ENCODE results near the gene TMEM164. TPM values are rescaled to one million over a fixed set of nuclear protein-coding genes. Genes with fewer than 3 reads are reported as not detected.

Gene TMEM164
- total and polyA plus RNA-seq, 2 of the 4 experiments (the other 2 are of a cell fraction), result 6.3 to 7.1 TPM

DNA sequence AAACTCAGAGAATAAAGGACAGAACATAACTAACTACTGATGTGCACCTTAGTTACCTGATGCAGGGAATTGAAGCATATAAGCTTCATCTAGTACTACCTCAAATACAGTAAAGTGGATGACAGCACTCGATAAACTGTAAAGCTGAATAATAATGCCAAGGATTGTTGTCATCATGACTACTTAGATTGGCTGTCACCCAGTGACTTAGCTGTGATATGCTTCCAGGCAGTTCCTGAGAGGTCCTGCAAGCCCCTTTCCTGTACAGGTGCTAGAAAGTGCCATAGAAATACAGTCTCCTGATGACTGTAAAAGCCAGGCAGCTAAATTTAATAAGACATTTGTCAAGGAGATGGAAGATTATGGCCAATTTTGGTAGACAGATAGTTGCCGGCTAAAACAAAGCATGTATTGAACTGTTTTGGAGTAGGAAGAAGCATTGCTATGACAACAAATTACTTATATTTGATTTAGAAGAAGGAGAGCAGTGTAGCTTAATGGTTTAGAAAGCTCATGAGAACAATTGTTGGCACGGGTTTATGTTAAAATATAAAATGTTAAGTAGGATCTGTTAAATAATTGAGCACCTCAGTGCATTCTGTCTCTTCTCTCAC lies 29.7 kb downstream of the TMEM164 start:
- ChIA-PET POLR2A (ENCODE audit: unreplicated experiment) (no interaction called here), CTCF (interaction anchor here (0.6 to 0.9 kb wide), 3 partner anchors 15 to 446 kb away, joined by 3 to 4 read pairs (median 3); no protein-coding TSS in a partner anchor)
- H4K91ac ChIP-seq (ENCODE audit: insufficient read depth, low read depth, low read length), result no peak overlapping the region
- no peak overlapping the region for H3K4ac ChIP-seq (ENCODE audit: low read depth, low read length)
- H2BK20ac ChIP-seq (ENCODE audit: low read depth, low read length), result no peak overlapping the region
- H3K4me3 ChIP-seq (ENCODE audit: insufficient read depth, low read depth, low read length), result no peak overlapping the region
- ATAC-seq (ENCODE audit: low read depth), result no peak
- H4K5ac ChIP-seq (ENCODE audit: low read depth, low read length), result no peak overlapping the region
- in situ Hi-C loops (cut with MboI; ENCODE audit: low sequenced_read_pairs), result no loop called here
- H3K9me1 ChIP-seq (ENCODE audit: insufficient read depth, low read length), result no peaks in the 10 kb centered on the region
- H2BK120ac ChIP-seq (ENCODE audit: low read depth, low read length), result no peak overlapping the region
- TF ChIP-seq CEBPB (IDR thresholded peaks at IDR 0.05; ENCODE audit: low read depth, low read length) (no peak), RFX5 (IDR thresholded peaks at IDR 0.05; ENCODE audit: low read depth, low read length) (no peak), CHD1 (IDR thresholded peaks at IDR 0.05; ENCODE audit: low read depth, low read length) (no peak), NFE2L2 (IDR thresholded peaks at IDR 0.05; ENCODE audit: low read depth, low read length) (no peak), SMC3 (IDR thresholded peaks at IDR 0.05; ENCODE audit: low read depth, low read length) (no peak), BHLHE40 (IDR thresholded peaks at IDR 0.05; ENCODE audit: low read depth, low read length) (no peak), FOS (IDR thresholded peaks at IDR 0.05; ENCODE audit: low read depth, low read length) (no peak), ELK1 (IDR thresholded peaks at IDR 0.05; ENCODE audit: borderline replicate concordance, low read depth, low read length) (no peak), MAZ (IDR thresholded peaks at IDR 0.05; ENCODE audit: borderline replicate concordance, low read depth, low read length) (no peak), RCOR1 (IDR thresholded peaks at IDR 0.05; ENCODE audit: insufficient replicate concordance, low read length) (no peak), MXI1 (IDR thresholded peaks at IDR 0.05; ENCODE audit: borderline replicate concordance, low read depth, low read length) (no peak), RAD21 (IDR thresholded peaks at IDR 0.05; ENCODE audit: low read length) (no peak), POLR2A (IDR thresholded peaks at IDR 0.05; ENCODE audit: low read depth, low read length) (no peak), MAFK (IDR thresholded peaks at IDR 0.05; ENCODE audit: low read depth, low read length) (no peak)
- TF ChIP-seq, protein P1, sequence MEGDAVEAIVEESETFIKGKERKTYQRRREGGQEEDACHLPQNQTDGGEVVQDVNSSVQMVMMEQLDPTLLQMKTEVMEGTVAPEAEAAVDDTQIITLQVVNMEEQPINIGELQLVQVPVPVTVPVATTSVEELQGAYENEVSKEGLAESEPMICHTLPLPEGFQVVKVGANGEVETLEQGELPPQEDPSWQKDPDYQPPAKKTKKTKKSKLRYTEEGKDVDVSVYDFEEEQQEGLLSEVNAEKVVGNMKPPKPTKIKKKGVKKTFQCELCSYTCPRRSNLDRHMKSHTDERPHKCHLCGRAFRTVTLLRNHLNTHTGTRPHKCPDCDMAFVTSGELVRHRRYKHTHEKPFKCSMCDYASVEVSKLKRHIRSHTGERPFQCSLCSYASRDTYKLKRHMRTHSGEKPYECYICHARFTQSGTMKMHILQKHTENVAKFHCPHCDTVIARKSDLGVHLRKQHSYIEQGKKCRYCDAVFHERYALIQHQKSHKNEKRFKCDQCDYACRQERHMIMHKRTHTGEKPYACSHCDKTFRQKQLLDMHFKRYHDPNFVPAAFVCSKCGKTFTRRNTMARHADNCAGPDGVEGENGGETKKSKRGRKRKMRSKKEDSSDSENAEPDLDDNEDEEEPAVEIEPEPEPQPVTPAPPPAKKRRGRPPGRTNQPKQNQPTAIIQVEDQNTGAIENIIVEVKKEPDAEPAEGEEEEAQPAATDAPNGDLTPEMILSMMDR (conservative IDR thresholded peaks at IDR 0.05; ENCODE audit: low read depth, low read length), result no peak
- TF ChIP-seq, protein P2, sequence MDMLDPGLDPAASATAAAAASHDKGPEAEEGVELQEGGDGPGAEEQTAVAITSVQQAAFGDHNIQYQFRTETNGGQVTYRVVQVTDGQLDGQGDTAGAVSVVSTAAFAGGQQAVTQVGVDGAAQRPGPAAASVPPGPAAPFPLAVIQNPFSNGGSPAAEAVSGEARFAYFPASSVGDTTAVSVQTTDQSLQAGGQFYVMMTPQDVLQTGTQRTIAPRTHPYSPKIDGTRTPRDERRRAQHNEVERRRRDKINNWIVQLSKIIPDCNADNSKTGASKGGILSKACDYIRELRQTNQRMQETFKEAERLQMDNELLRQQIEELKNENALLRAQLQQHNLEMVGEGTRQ (IDR thresholded peaks at IDR 0.05; ENCODE audit: low read depth, low read length), result no peak
- H2BK5ac ChIP-seq (ENCODE audit: low read depth, low read length, poor library complexity, severe bottlenecking), result no peak overlapping the region
- H3K27ac ChIP-seq (ENCODE audit: insufficient read depth, low read length), result no peak overlapping the region
- no peak overlapping the region for H2BK15ac ChIP-seq (ENCODE audit: low read depth, low read length)
- no peak overlapping the region for H2AK9ac ChIP-seq (replicated peaks; ENCODE audit: low read depth, low read length, poor library complexity)
- intact Hi-C loops (cut with micrococcal nuclease), result no loop called here
- no peaks in the 10 kb centered on the region for H3K9me3 ChIP-seq (ENCODE audit: control insufficient read depth, insufficient read depth, low read length)
- no peaks in the 10 kb centered on the region for H3K4me1 ChIP-seq (ENCODE audit: control insufficient read depth, insufficient read depth, low read length)
- H3K18ac ChIP-seq (ENCODE audit: low read depth, low read length), result no peak overlapping the region
- no TSS peak for BruUV-seq (replicated peaks)
- H3K27me3 ChIP-seq (ENCODE audit: control insufficient read depth, insufficient read depth, low read length), result 0 out of 2 replicates have a peak, but pooled peaks cover 2% of the 10 kb centered on the region
- no peak overlapping the region for H3K14ac ChIP-seq (replicated peaks; ENCODE audit: low read depth, low read length)
- H3K23ac ChIP-seq (ENCODE audit: low read depth, low read length), result no peak overlapping the region
- no peaks in the 10 kb centered on the region for H4K20me1 ChIP-seq (ENCODE audit: insufficient read depth, low read length)
- no peak overlapping the region for H3K56ac ChIP-seq (ENCODE audit: extremely low read depth, insufficient read depth, low read length)
- no peak overlapping the region for H2AK5ac ChIP-seq (ENCODE audit: low read depth, low read length)
- H2AFZ ChIP-seq (replicated peaks; ENCODE audit: low read length, poor library complexity), result no peak overlapping the region
- no peak for DNase-seq
- H3K79me1 ChIP-seq (ENCODE audit: low read depth in 1 of 2, low read length in 2 of 2), result no peaks in the 10 kb centered on the region
- no peak overlapping the region for H3K9ac ChIP-seq (ENCODE audit: low read depth, low read length)
- no CpG with 5 or more reads among the region's 3 CpGs for WGBS, 2 experiments (ENCODE audit: extremely low coverage in 2 of 2, insufficient read length in 1 of 2)
- H3K36me3 ChIP-seq (ENCODE audit: control insufficient read depth, insufficient read depth, low read length), result no peaks in the 10 kb centered on the region
- dilution Hi-C loops (cut with HindIII; ENCODE audit: low sequenced_read_pairs, unreplicated experiment), result no loop called here
- no peak overlapping the region for H3K4me2 ChIP-seq (ENCODE audit: low read depth, low read length)
- H4K8ac ChIP-seq (ENCODE audit: low read depth in 2 of 2, low read length in 2 of 2), result no peak overlapping the region

Measured in IMR-90 (cell line).